ENCODE results near the gene ARMC3. TPM values are rescaled to one million over a fixed set of nuclear protein-coding genes. Genes with fewer than 3 reads are reported as not detected.

The ARMC3 gene
- total RNA-seq, 1 experiment from 2014 or later = not detected

- no peak for DNase-seq (ENCODE audit: low spot score)
Observed at GRCh38 chr10:22992075-22992474, 64.2 kb downstream of the ARMC3 start.

- no peak for DNase-seq (ENCODE audit: low spot score)
Observed at GRCh38 chr10:22992621-22993020, 64.8 kb downstream of the ARMC3 start.

GRCh38 chr10:22993314-22993713, 65.5 kb downstream of the ARMC3 start:
- no peak for DNase-seq (ENCODE audit: low spot score)

- peak; percentile 20 for DNase-seq (ENCODE audit: low spot score)
Observed at GRCh38 chr10:22997096-22997495, 69.2 kb downstream of the ARMC3 start.

GRCh38 chr10:22998091-22998490, 70.2 kb downstream of the ARMC3 start:
- DNase-seq (ENCODE audit: low spot score) = no peak

- no peak for DNase-seq (ENCODE audit: low spot score)
Observed at GRCh38 chr10:22999942-23000341, 72.1 kb downstream of the ARMC3 start.

- no peak for DNase-seq (ENCODE audit: low spot score)
Observed at GRCh38 chr10:23001901-23002516, 74.2 kb downstream of the ARMC3 start.

- DNase-seq (ENCODE audit: low spot score) = no peak
Observed at GRCh38 chr10:23005150-23005549, 77.3 kb downstream of the ARMC3 start.

GRCh38 chr10:23013581-23014335, 85.9 kb downstream of the ARMC3 start:
- DNase-seq (ENCODE audit: low spot score) = no peak

GRCh38 chr10:23015021-23015707, 87.3 kb downstream of the ARMC3 start:
- DNase-seq (ENCODE audit: low spot score) = no peak

- DNase-seq (ENCODE audit: low spot score) = no peak
Observed at GRCh38 chr10:23016636-23017035, 88.8 kb downstream of the ARMC3 start.

- no peak for DNase-seq (ENCODE audit: low spot score)
Observed at GRCh38 chr10:23019633-23020032, 91.8 kb downstream of the ARMC3 start.

- no peak for DNase-seq (ENCODE audit: low spot score)
Observed at GRCh38 chr10:23021430-23021829, 93.6 kb downstream of the ARMC3 start.

GRCh38 chr10:23024002-23024401, 96.1 kb downstream of the ARMC3 start:
- DNase-seq (ENCODE audit: low spot score) = no peak

GRCh38 chr10:23031318-23031717, 103.5 kb downstream of the ARMC3 start:
- no peak for DNase-seq (ENCODE audit: low spot score)

- DNase-seq (ENCODE audit: low spot score) = no peak
Observed at GRCh38 chr10:23034790-23035189, 106.9 kb downstream of the ARMC3 start.

- peak; percentile 40 for DNase-seq (ENCODE audit: low spot score)
Observed at GRCh38 chr10:23035569-23035968, 107.7 kb downstream of the ARMC3 start.

- DNase-seq (ENCODE audit: low spot score) = no peak
Observed at GRCh38 chr10:23037152-23037551, 109.3 kb downstream of the ARMC3 start.

- DNase-seq (ENCODE audit: low spot score) = no peak
Observed at GRCh38 chr10:23037561-23037960, 109.7 kb downstream of the ARMC3 start.

GRCh38 chr10:23038172-23038571, 110.3 kb downstream of the ARMC3 start:
- no peak for DNase-seq (ENCODE audit: low spot score)

GRCh38 chr10:23040002-23040401, 112.1 kb downstream of the ARMC3 start:
- no peak for DNase-seq (ENCODE audit: low spot score)

GRCh38 chr10:23046027-23046426, 118.2 kb downstream of the ARMC3 start:
- no peak for DNase-seq (ENCODE audit: low spot score)

Measured in HT-29 (cell line).